Smooth muscle cell (in vitro differentiated cells): ENCODE results near the gene RALA. TPM values are rescaled to one million over a fixed set of nuclear protein-coding genes. Genes with fewer than 3 reads are reported as not detected.
A peak's percentile ranks its signal among the peaks of the same experiment; 100 is the strongest.

ENCODE experiments used
- DNase-seq: peaks from one replicate; lab custom pipeline; 2025; ENCODE audit not compliant: unreplicated experiment; lab: John Stamatoyannopoulos, UW
- H2AFZ ChIP-seq: fragments of 200-600 bp; sonication (generic); 2 replicates; pipeline ENCODE4 v1.6.0; 2016; ENCODE audit warnings: antibody characterized with exemption, low read depth, mild to moderate bottlenecking
- H3F3A ChIP-seq: fragments of 200-600 bp; sonication (generic); 2 replicates; pipeline ENCODE4 v1.6.0; 2017; ENCODE audit warnings: antibody characterized with exemption, low read depth
- H3K27ac ChIP-seq: fragments of 200-600 bp; sonication (generic); 2 replicates; pipeline ENCODE4 v1.5.1; 2016; ENCODE audit warnings: low read depth, mild to moderate bottlenecking
- H3K27me3 ChIP-seq: fragments of 200-600 bp; sonication (generic); 2 replicates; pipeline ENCODE4 v1.6.1; 2016; ENCODE audit warnings: low read depth, mild to moderate bottlenecking
- H3K36me3 ChIP-seq: fragments of 200-600 bp; sonication (generic); 2 replicates; pipeline ENCODE4 v1.5.1; 2016; ENCODE audit warnings: low read depth
- H3K4me1 ChIP-seq: fragments of 200-600 bp; sonication (generic); 2 replicates; pipeline ENCODE4 v1.5.1; 2016; ENCODE audit warnings: low read depth
- H3K4me2 ChIP-seq: fragments of 200-600 bp; sonication (generic); 2 replicates; pipeline ENCODE4 v1.6.0; 2016; ENCODE audit warnings: mild to moderate bottlenecking
- H3K4me3 ChIP-seq: fragments of 200-600 bp; sonication (generic); 2 replicates; pipeline ENCODE4 v1.5.1; 2016; ENCODE audit warnings: mild to moderate bottlenecking
- H3K79me2 ChIP-seq: fragments of 200-600 bp; sonication (generic); 2 replicates; pipeline ENCODE4 v1.6.0; 2016; ENCODE audit warnings: low read depth, mild to moderate bottlenecking
- H3K9ac ChIP-seq: fragments of 200-600 bp; sonication (generic); 2 replicates; pipeline ENCODE4 v1.6.0; 2016; ENCODE audit warnings: low read depth
- H3K9me3 ChIP-seq: fragments of 200-600 bp; sonication (generic); replicated peaks from 2 replicates; pipeline ENCODE4 v1.5.1; 2016; ENCODE audit warnings: low read depth
- H4K20me1 ChIP-seq: fragments of 200-600 bp; sonication (generic); 2 replicates; pipeline ENCODE4 v1.6.0; 2016; ENCODE audit warnings: low read depth
- CTCF ChIP-seq: fragments of 200-600 bp; sonication (generic); IDR thresholded peaks from 2 replicates; pipeline ENCODE4 v1.5.1; 2017; ENCODE audit warnings: borderline replicate concordance, mild to moderate bottlenecking, antibody characterized with exemption; ENCODE audit not compliant: insufficient read depth, poor library complexity, severe bottlenecking
- WGBS: methylation state at CpG from one replicate; pipeline ENCODE4 v1.1.7; 2016; ENCODE audit warnings: low lambda C conversion rate; 5-methylcytosine and 5-hydroxymethylcytosine counted together
- polyA plus RNA-seq: library from polyadenylated mRNA; unstranded; fragments of >200 nt; fragmentation: Nextera tagmentation; extraction: Ambion mirVana; gene quantifications from 2 replicates; pipeline ENCODE4 v1.2.1, GENCODE V29; 2016
- total RNA-seq: library from RNA; depleted of rRNA; stranded (reverse); fragments of >200 nt; gene quantifications from 2 replicates; pipeline ENCODE4 v1.2.3, GENCODE V29; 2014

RALA gene
- total and polyA plus RNA-seq, 2 experiments from 2014 or later: 19.5 to 42.8 TPM

GRCh38 chr7:39588416-39588815 lies 35.0 kb upstream of the RALA start:
- no peak overlapping the region for H3K9ac ChIP-seq
- H3F3A ChIP-seq: peaks cover 9% of the 10 kb centered on the region
- no peaks in the 10 kb centered on the region for H3K9me3 ChIP-seq
- H3K79me2 ChIP-seq: no peaks in the 10 kb centered on the region
- peak overlapping the region; percentile 85 for H3K27ac ChIP-seq
- WGBS: 71% methylated on average over 5 of the region's 5 CpGs
- no peaks in the 10 kb centered on the region for H3K27me3 ChIP-seq
- peak overlapping the region; percentile 76 for H3K4me2 ChIP-seq
- H3K4me1 ChIP-seq: peaks cover 16% of the 10 kb centered on the region
- no peaks in the 10 kb centered on the region for H4K20me1 ChIP-seq
- H3K4me3 ChIP-seq: no peak overlapping the region
- no peak overlapping the region for H2AFZ ChIP-seq
- no peak for DNase-seq
- no peaks in the 10 kb centered on the region for H3K36me3 ChIP-seq
- TF ChIP-seq CTCF: no peak

GRCh38 chr7:39589323-39590111 lies 33.9 kb upstream of the RALA start:
- no peaks in the 10 kb centered on the region for H3K36me3 ChIP-seq
- peak overlapping the region; percentile 85 for H3K27ac ChIP-seq
- H4K20me1 ChIP-seq: no peaks in the 10 kb centered on the region
- no peaks in the 10 kb centered on the region for H3K27me3 ChIP-seq
- TF ChIP-seq CTCF: no peak
- H3K4me2 ChIP-seq: peak overlapping the region; percentile 76
- H3K4me3 ChIP-seq: no peak overlapping the region
- H2AFZ ChIP-seq: no peak overlapping the region
- no peaks in the 10 kb centered on the region for H3K9me3 ChIP-seq
- H3F3A ChIP-seq: peaks cover 9% of the 10 kb centered on the region
- peaks cover 16% of the 10 kb centered on the region for H3K4me1 ChIP-seq
- H3K9ac ChIP-seq: peak overlapping the region; percentile 10
- DNase-seq: no peak
- WGBS: 14% methylated on average over 7 of the region's 7 CpGs
- no peaks in the 10 kb centered on the region for H3K79me2 ChIP-seq

DNA sequence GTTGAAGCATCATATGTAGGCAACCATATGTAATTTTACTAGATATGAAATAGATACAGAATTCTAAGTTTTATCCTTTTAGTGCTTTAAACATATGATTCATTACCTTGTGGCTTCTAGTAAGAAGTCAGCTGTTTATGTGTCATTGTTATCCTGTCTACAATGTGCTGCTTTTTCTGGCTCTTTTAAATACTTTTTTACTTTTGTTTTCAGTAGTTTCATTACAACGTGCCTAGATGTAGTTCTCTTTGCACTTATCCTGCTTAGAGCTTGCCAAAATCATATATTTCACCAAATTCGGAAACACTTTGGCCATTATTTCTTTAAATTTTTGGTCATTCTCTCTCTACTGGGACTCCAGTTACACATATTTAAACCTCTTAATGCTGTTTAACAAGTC lies 30.8 kb upstream of the RALA start:
- TF ChIP-seq CTCF: no peak
- 40% methylated on average over 2 of the region's 2 CpGs for WGBS
- no peaks in the 10 kb centered on the region for H3K36me3 ChIP-seq
- H2AFZ ChIP-seq: no peak overlapping the region
- peak overlapping the region; percentile 38 for H3K4me2 ChIP-seq
- peak overlapping the region; percentile 90 for H3K27ac ChIP-seq
- no peak for DNase-seq
- H3K79me2 ChIP-seq: no peaks in the 10 kb centered on the region
- H3K4me3 ChIP-seq: no peak overlapping the region
- no peaks in the 10 kb centered on the region for H3K9me3 ChIP-seq
- peaks cover 9% of the 10 kb centered on the region for H3F3A ChIP-seq
- no peaks in the 10 kb centered on the region for H4K20me1 ChIP-seq
- H3K27me3 ChIP-seq: no peaks in the 10 kb centered on the region
- peak overlapping the region; percentile 63 for H3K9ac ChIP-seq
- H3K4me1 ChIP-seq: peaks cover 16% of the 10 kb centered on the region
